GM23248 (cell line): ENCODE results near the gene PM20D1. TPM values are rescaled to one million over a fixed set of nuclear protein-coding genes. Genes with fewer than 3 reads are reported as not detected.

Source experiments
- DNase-seq: peaks from one replicate; pipeline ENCODE4 v3.0.0-alpha.2; 2015
- H2AFZ ChIP-seq: fragments of 200-600 bp; sonication (generic); 2 replicates; pipeline ENCODE4 v1.6.1; 2016; ENCODE audit warnings: antibody characterized with exemption
- H3F3A ChIP-seq: fragments of 200-600 bp; sonication (generic); 2 replicates; pipeline ENCODE4 v1.6.1; 2016; ENCODE audit warnings: mild to moderate bottlenecking, antibody characterized with exemption, mixed run types; ENCODE audit not compliant: insufficient read depth
- H3K27ac ChIP-seq: fragments of 200-600 bp; sonication (generic); 2 replicates; pipeline ENCODE4 v1.5.1; 2016; ENCODE audit warnings: mild to moderate bottlenecking
- H3K27me3 ChIP-seq: fragments of 200-600 bp; sonication (generic); replicated peaks from 2 replicates; pipeline ENCODE4 v1.6.1; 2016; ENCODE audit warnings: mild to moderate bottlenecking; ENCODE audit not compliant: insufficient read depth
- H3K36me3 ChIP-seq: fragments of 200-600 bp; sonication (generic); 2 replicates; pipeline ENCODE4 v1.6.1; 2016; ENCODE audit warnings: low read depth, mild to moderate bottlenecking
- H3K4me1 ChIP-seq: fragments of 200-600 bp; sonication (generic); 2 replicates; pipeline ENCODE4 v1.6.1; 2016; ENCODE audit warnings: mild to moderate bottlenecking; ENCODE audit not compliant: insufficient read depth
- H3K4me2 ChIP-seq: fragments of 200-600 bp; sonication (generic); one replicate; pipeline ENCODE4 v1.6.1; 2016; ENCODE audit warnings: mild to moderate bottlenecking; ENCODE audit not compliant: unreplicated experiment
- H3K4me3 ChIP-seq: fragments of 200-600 bp; sonication (generic); 2 replicates; pipeline ENCODE4 v1.5.1; 2016; ENCODE audit warnings: mild to moderate bottlenecking
- H3K79me2 ChIP-seq: fragments of 200-600 bp; sonication (generic); 2 replicates; pipeline ENCODE4 v1.6.1; 2016; ENCODE audit warnings: mild to moderate bottlenecking; ENCODE audit not compliant: insufficient read depth
- H3K9ac ChIP-seq: fragments of 200-600 bp; sonication (generic); 2 replicates; pipeline ENCODE4 v1.6.1; 2016; ENCODE audit warnings: mild to moderate bottlenecking
- H3K9me2 ChIP-seq: fragments of 200-600 bp; sonication (generic); 2 replicates; pipeline ENCODE4 v1.6.1; 2016; ENCODE audit warnings: mixed run types, mild to moderate bottlenecking, moderate library complexity; ENCODE audit not compliant: insufficient read depth
- H3K9me3 ChIP-seq: fragments of 200-600 bp; sonication (generic); one replicate; pipeline ENCODE4 v1.6.1; 2017; ENCODE audit warnings: low read depth
- H4K20me1 ChIP-seq: fragments of 200-600 bp; sonication (generic); 2 replicates; pipeline ENCODE4 v1.6.0; 2016; ENCODE audit not compliant: insufficient read depth
- EZH2 ChIP-seq: fragments of 200-600 bp; sonication (generic); IDR thresholded peaks from 2 replicates; pipeline ENCODE4 v1.6.1; 2018; ENCODE audit warnings: antibody characterized with exemption, mild to moderate bottlenecking; ENCODE audit not compliant: insufficient read depth, poor library complexity, severe bottlenecking
- EZH2phosphoT487 ChIP-seq: fragments of 200-600 bp; sonication (generic); IDR thresholded peaks from 2 replicates; pipeline ENCODE4 v1.6.1; 2018; ENCODE audit warnings: antibody characterized with exemption, moderate library complexity, mild to moderate bottlenecking, low read depth; ENCODE audit not compliant: insufficient read depth
- WGBS, 2 experiments: methylation state at CpG; one replicate each; pipeline ENCODE4 v1.1.6; 2015 to 2017; ENCODE audit warnings: low lambda C conversion rate in 2 of 2, low coverage in 1 of 2; ENCODE audit errors: missing lambda C conversion rate in 2 of 2; 5-methylcytosine and 5-hydroxymethylcytosine counted together
- in situ Hi-C: fragments of 300-500 bp; cut with MboI; formaldehyde crosslinking; loops from 2 replicates; pipeline ENCODE4 v1.15.0; 2020
- polyA plus RNA-seq: library from polyadenylated mRNA; unstranded; fragments of >200 nt; fragmentation: Nextera tagmentation; extraction: Ambion mirVana; gene quantifications from 2 replicates; pipeline ENCODE4 v1.2.1, GENCODE V29; 2016
- total RNA-seq: library from RNA; depleted of rRNA; stranded (reverse); fragments of >200 nt; shearing (Covaris generic); gene quantifications from 2 replicates; pipeline ENCODE4 v1.2.3, GENCODE V29; 2014

Gene PM20D1
- total and polyA plus RNA-seq, 2 experiments from 2014 or later, result 0.11 to 0.22 TPM

DNA sequence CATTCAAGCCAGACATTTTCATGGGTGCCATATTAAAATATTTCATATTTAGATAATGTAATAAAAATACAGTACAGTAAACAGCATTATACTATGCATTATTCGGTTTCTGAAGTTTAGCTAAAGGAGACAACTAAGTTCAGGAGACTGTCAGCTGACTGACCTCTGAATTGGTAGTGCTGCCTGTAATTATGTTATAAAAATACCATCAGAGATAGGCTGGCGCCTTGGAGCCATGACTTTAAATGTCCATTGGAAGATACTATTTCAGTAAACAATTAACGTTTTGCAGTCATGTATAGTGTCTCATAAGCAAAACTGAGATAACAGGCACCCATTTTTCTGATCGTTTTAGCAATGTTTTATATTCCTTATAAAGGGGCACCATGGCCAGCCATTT is 63.3 kb downstream of the PM20D1 start:
- in situ Hi-C loops, result loop anchor here (5.0 kb wide), 1 partner anchor 126 kb away; no protein-coding TSS in a partner anchor
- Histone ChIP-seq H3K36me3 (peaks cover 6% of the 10 kb centered on the region; the same call in 1 of the 2 replicates), H4K20me1 (no peaks in the 10 kb centered on the region), H3K9me2 (no peaks in the 10 kb centered on the region), H3F3A (no peaks in the 10 kb centered on the region), H3K4me2 (no peak overlapping the region), H2AFZ (no peak overlapping the region), H3K79me2 (no peaks in the 10 kb centered on the region), H3K9ac (no peak overlapping the region), H3K9me3 (no peaks in the 10 kb centered on the region), H3K4me3 (no peak overlapping the region), H3K27me3 (no peaks in the 10 kb centered on the region), H3K27ac (no peak overlapping the region), H3K4me1 (no peaks in the 10 kb centered on the region)
- DNase-seq, result no peak
- 71% methylated on average over 4 of the region's 4 CpGs for WGBS, 2 experiments
- TF ChIP-seq EZH2 (no peak), EZH2phosphoT487 (no peak)

DNA sequence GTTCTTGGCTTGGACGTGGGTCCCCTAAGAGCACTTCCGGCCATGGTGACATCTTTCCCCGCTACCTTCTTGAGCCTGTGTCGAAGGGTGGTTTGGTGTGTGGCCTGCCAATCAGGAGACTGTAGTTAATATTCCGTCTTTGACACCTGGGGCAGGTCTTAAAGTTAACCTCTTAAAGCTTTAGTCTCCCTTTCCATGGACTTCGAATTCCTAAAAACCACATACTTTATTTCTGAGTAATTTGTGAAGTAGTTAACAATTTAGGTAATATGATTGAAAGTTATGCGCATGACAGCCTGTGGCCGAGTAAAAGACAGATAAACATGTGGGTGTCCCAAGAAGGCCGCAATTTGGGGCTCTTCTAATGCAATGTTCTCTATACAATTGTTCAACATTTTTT is 64.5 kb downstream of the PM20D1 start:
- Histone ChIP-seq H3K4me3 (no peak overlapping the region), H3F3A (no peaks in the 10 kb centered on the region), H3K4me2 (no peak overlapping the region), H3K27me3 (no peaks in the 10 kb centered on the region), H3K9me3 (no peaks in the 10 kb centered on the region), H3K9ac (no peak overlapping the region), H3K9me2 (no peaks in the 10 kb centered on the region), H3K27ac (no peak overlapping the region), H2AFZ (no peak overlapping the region), H3K79me2 (no peaks in the 10 kb centered on the region), H3K36me3 (no peaks in the 10 kb centered on the region; the same call in 1 of the 2 replicates), H3K4me1 (no peaks in the 10 kb centered on the region), H4K20me1 (no peaks in the 10 kb centered on the region)
- no peak for DNase-seq
- 89 to 90% methylated on average over 9 of the region's 9 CpGs for WGBS, 2 experiments
- no peak for TF ChIP-seq EZH2
- in situ Hi-C loops, result loop anchor here (5.0 kb wide), 1 partner anchor 127 kb away; no protein-coding TSS in a partner anchor

DNA sequence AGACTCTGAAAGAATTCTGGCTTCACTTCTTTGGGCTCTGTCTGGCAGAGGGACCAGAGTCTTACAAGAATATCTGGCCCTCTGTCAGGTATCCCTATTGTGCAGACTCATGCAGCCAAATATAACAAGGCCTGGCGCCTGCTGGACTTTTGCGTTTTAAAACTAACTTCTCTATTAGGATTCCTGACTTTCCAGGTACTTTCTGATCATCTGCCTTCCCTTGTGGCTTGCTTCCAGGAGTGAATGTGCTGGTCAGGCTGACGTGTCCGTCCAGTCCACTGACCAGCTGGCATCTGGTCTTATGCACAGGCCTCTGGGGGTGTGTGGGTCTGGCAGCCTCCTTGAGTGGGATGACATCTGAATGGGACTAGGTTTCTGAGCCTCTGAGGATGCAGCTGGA is 66.0 kb downstream of the PM20D1 start:
- no peak overlapping the region for H3K4me2 ChIP-seq
- no peaks in the 10 kb centered on the region for H3F3A ChIP-seq
- no peaks in the 10 kb centered on the region for H3K79me2 ChIP-seq
- H2AFZ ChIP-seq, result no peak overlapping the region
- no peak overlapping the region for H3K4me3 ChIP-seq
- no peaks in the 10 kb centered on the region; the same call in 1 of the 2 replicates for H3K36me3 ChIP-seq
- TF ChIP-seq EZH2, result no peak
- TF ChIP-seq EZH2phosphoT487, result no peak
- 81 to 87% methylated on average over 4 of the region's 4 CpGs for WGBS, 2 experiments
- in situ Hi-C loops, result no loop called here
- H3K9me2 ChIP-seq, result no peaks in the 10 kb centered on the region
- H3K27ac ChIP-seq, result no peak overlapping the region
- no peaks in the 10 kb centered on the region for H3K9me3 ChIP-seq
- H3K4me1 ChIP-seq, result no peaks in the 10 kb centered on the region
- no peak overlapping the region for H3K9ac ChIP-seq
- DNase-seq, result peak; percentile 43
- no peaks in the 10 kb centered on the region for H3K27me3 ChIP-seq
- H4K20me1 ChIP-seq, result no peaks in the 10 kb centered on the region

DNA sequence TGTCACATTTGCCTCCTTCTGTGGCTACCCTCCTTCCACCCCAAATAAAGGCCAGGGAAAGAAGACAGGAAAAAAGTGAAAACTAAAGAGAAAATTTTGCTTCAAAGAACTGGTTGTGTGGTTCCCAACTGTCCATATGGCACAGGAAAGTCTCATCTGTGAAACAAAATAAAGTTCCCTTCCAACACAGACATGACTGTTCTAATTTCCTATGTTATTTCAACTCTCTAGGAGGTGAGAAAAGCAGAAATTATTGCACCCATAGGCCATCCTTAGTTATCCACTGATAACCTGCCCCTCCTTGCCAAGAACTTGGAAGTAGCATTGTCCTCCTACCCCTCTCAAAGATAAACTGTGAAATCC is 66.5 kb downstream of the PM20D1 start:
- no peaks in the 10 kb centered on the region for H4K20me1 ChIP-seq
- H3K27me3 ChIP-seq, result no peaks in the 10 kb centered on the region
- no peak overlapping the region for H3K4me3 ChIP-seq
- H3K79me2 ChIP-seq, result no peaks in the 10 kb centered on the region
- H3K9me3 ChIP-seq, result no peaks in the 10 kb centered on the region
- in situ Hi-C loops, result no loop called here
- H3K36me3 ChIP-seq, result no peaks in the 10 kb centered on the region
- no peaks in the 10 kb centered on the region for H3K9me2 ChIP-seq
- TF ChIP-seq EZH2, result no peak
- TF ChIP-seq EZH2phosphoT487, result no peak
- DNase-seq, result no peak
- H3K4me2 ChIP-seq, result no peak overlapping the region
- H3F3A ChIP-seq, result no peaks in the 10 kb centered on the region
- no peak overlapping the region for H3K9ac ChIP-seq
- H3K27ac ChIP-seq, result no peak overlapping the region
- no peak overlapping the region for H2AFZ ChIP-seq
- no peaks in the 10 kb centered on the region for H3K4me1 ChIP-seq
